GM12878 (cell line): ENCODE measurements around the gene FMN2. TPM values are rescaled to one million over a fixed set of nuclear protein-coding genes. Genes with fewer than 3 reads are reported as not detected.

Experiments used
- ATAC-seq: fragments of 200-7000 bp; cut with Tn5 transposase; 3 replicates; pipeline ENCODE4 v1.9.1; 2020; ENCODE audit warnings: mild to moderate bottlenecking, moderate library complexity
- BruUV-seq: library from RNA; stranded (reverse); fragments of 400-500 nt; replicated peaks from 2 replicates; lab custom pipeline; 2021; lab: Mats Ljungman, UMichigan
- CTCF ChIA-PET: fragments of 300-600 bp; sonication (Branson Sonifier 250); formaldehyde crosslinking; extraction: SDS; loops from one replicate; lab custom pipeline; 2021; ENCODE audit warnings: inconsistent platforms; lab: Yijun Ruan, JAX
- POLR2A ChIA-PET: fragments of 350-600 bp; formaldehyde crosslinking; extraction: SDS; loops from one replicate; lab custom pipeline; 2021; ENCODE audit warnings: inconsistent platforms; lab: Charles Lee
- RAD21 ChIA-PET: fragments of 300-600 bp; sonication (Branson Sonifier 250); formaldehyde crosslinking; loops from one replicate; lab custom pipeline; 2023; ENCODE audit warnings: antibody characterized with exemption; ENCODE audit not compliant: unreplicated experiment; lab: Charles Lee
- SMC1A ChIA-PET: fragments of 300-600 bp; sonication (Branson Sonifier 250); formaldehyde crosslinking; loops from one replicate; lab custom pipeline; 2023; ENCODE audit not compliant: unreplicated experiment, uncharacterized antibody; lab: Charles Lee
- DNase-seq: peaks from one replicate; pipeline ENCODE4 v3.0.0-alpha.2; 2011; ENCODE audit warnings: low read depth, low spot score
- FAIRE-seq: peaks from 3 replicates; lab custom pipeline; 2011; peaks lifted over from hg19 to GRCh38; lab: Jason Lieb, UNC
- H2AFZ ChIP-seq: 2 replicates; pipeline ENCODE4 v1.6.0; 2011; ENCODE audit warnings: low read depth, low read length, control low read depth; ENCODE audit not compliant: control insufficient read depth
- H3K27ac ChIP-seq: 2 replicates; pipeline ENCODE4 v1.5.1; 2011; ENCODE audit warnings: control low read depth; ENCODE audit not compliant: control insufficient read depth, insufficient read depth
- H3K27me3 ChIP-seq, 2 experiments: replicated peaks in 1 of 2; 2 replicates each; pipeline versions ENCODE4 v1.6.0 to v1.6.1; 2011; ENCODE audit warnings: low read length in 1 of 2; ENCODE audit not compliant: control insufficient read depth in 2 of 2, insufficient read depth in 2 of 2
- H3K36me3 ChIP-seq, 2 experiments: 2 replicates each; pipeline ENCODE4 v1.5.1; 2011; ENCODE audit warnings: low read length in 1 of 2; ENCODE audit not compliant: control insufficient read depth in 2 of 2, insufficient read depth in 2 of 2
- H3K4me1 ChIP-seq: 2 replicates; pipeline ENCODE4 v1.6.1; 2011; ENCODE audit warnings: mild to moderate bottlenecking, low read length, moderate library complexity, mixed read lengths; ENCODE audit not compliant: control insufficient read depth, insufficient read depth
- H3K4me2 ChIP-seq: 2 replicates; pipeline ENCODE4 v1.6.0; 2011; ENCODE audit warnings: control low read depth; ENCODE audit not compliant: control insufficient read depth, insufficient read depth
- H3K4me3 ChIP-seq: fragments of 200-600 bp; sonication (generic); 2 replicates; pipeline ENCODE4 v1.5.1; 2016
- H3K79me2 ChIP-seq: 2 replicates; pipeline ENCODE4 v1.6.0; 2011; ENCODE audit warnings: low read length; ENCODE audit not compliant: control insufficient read depth, insufficient read depth
- H3K9ac ChIP-seq: 2 replicates; pipeline ENCODE4 v1.8.0; 2011; ENCODE audit warnings: low read length, control low read depth, mixed read lengths; ENCODE audit not compliant: control insufficient read depth, insufficient read depth
- H3K9me3 ChIP-seq: replicated peaks from 3 replicates; pipeline ENCODE4 v1.5.1; 2011; ENCODE audit warnings: mild to moderate bottlenecking, low read length; ENCODE audit not compliant: control insufficient read depth, insufficient read depth
- H4K20me1 ChIP-seq: 2 replicates; pipeline ENCODE4 v1.6.0; 2011; ENCODE audit not compliant: control insufficient read depth, insufficient read depth
- CHD2 ChIP-seq: IDR thresholded peaks from 2 replicates; pipeline ENCODE4 v1.6.1; 2011; ENCODE audit warnings: low read depth, low read length, improper control_type of control experiment, borderline replicate concordance
- FOXK2 ChIP-seq: fragments of 450-650 bp; IDR thresholded peaks from 2 replicates; pipeline ENCODE4 v1.6.1; 2017; ENCODE audit warnings: mild to moderate bottlenecking, moderate library complexity
- SMC3 ChIP-seq: IDR thresholded peaks from 2 replicates; pipeline ENCODE4 v1.6.1; 2011; ENCODE audit warnings: low read length, improper control_type of control experiment, borderline replicate concordance
- WGBS: methylation state at CpG from one replicate; pipeline ENCODE4 v1.1.6; 2016; ENCODE audit warnings: low lambda C conversion rate; ENCODE audit not compliant: insufficient replicate concordance, insufficient coverage; ENCODE audit errors: missing lambda C conversion rate; 5-methylcytosine and 5-hydroxymethylcytosine counted together
- in situ Hi-C: fragments of 300-500 bp; cut with MboI; formaldehyde crosslinking; loops from 9 replicates; pipeline ENCODE4 v1.14.3; 2018; ENCODE audit warnings: mixed read lengths
- intact Hi-C: fragments of 100-400 bp; cut with micrococcal nuclease; formaldehyde crosslinking; loops from one replicate; pipeline ENCODE4 v1.14.2; 2022; ENCODE audit not compliant: unreplicated experiment
- polyA plus RNA-seq, 11 experiments: library from polyadenylated mRNA; depleted of rRNA in 4 of 11; unstranded in 6 of 11; stranded (reverse) in 5 of 11; fragments of >200 nt; fragmentation: Nextera tagmentation in 4 of 11; fragmentation: Illumina TruSeq in 1 of 11; extraction: Ambion mirVana in 4 of 11; extraction: Trizol in 1 of 11; gene quantifications; 1 replicate in 1 of 11; 2 replicates in 10 of 11; pipeline versions ENCODE4 v1.2.1 to v1.2.3, GENCODE V29; 2011 to 2016; ENCODE audit warnings: inconsistent platforms in 2 of 11, missing spikeins in 2 of 11, low read depth in 1 of 11
- total RNA-seq, 4 experiments: library from RNA; depleted of rRNA in 3 of 4; stranded (reverse); fragments of >200 nt in 3 of 4; fragmentation: Illumina TruSeq in 1 of 4; extraction: Trizol in 1 of 4; gene quantifications; 2 replicates each; pipeline versions ENCODE4 v1.2.1 to v1.2.3, GENCODE V29; 2013 to 2021

FMN2 gene
- total and polyA plus RNA-seq, 10 of the 15 experiments (the other 5 are each of a cell fraction or from before 2014, with no cell fraction given) = 0.60 TPM; not detected in 9

DNA sequence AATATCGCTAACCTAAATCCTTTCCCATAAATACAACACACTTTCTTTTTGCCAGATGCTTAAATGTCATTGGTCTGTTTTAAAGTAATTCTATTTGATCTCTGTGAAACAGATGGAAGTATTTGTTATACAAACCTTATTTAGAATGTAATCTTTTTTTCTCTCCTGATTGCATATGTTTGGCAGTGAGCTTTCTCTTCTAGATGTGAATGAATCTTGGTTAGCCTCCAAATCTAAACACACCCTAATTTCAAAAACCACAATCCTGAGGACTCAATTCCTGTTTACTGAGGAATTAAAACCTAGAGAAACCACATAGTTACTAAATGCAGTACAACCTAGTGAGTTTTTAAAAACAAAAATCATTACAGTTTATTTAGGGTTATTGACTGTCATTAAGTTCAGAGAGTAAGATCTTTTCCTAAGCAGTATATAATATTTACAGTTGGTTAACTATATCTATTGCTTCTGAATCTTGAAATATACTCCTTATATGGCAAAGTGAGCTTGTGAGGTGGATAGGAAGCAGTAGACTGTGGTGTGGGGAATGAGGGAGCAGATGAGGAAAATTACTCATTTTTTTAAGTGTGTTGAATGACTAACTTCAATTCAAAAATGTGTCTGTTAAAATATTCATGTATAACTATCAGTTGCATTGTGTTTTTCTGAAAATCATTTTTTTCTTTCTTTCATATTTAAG lies 218.7 kb downstream of the FMN2 start:
- POLR2A ChIA-PET = no interaction called here
- FAIRE-seq = no peak

DNA sequence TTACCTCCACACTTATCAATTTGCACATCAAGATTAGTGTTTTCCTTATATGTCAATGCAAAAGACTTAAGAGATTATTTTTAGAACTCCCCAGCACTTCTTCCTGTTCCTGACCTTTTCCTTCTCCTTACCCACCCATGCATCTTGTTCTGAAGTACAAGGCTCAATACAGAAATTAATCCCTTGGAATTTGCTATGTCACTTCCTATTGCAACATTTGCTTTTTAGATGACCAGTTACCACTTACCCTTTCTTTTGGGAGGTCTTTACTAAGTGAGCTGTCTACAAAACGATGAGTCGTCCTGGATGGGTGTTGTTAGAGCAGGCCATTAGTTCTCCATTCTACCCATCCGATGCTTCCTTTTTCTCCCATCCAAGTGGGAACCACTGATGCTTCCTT lies 221.2 kb downstream of the FMN2 start:
- ChIA-PET CTCF (no interaction called here), SMC1A (no interaction called here)
- WGBS = 0% methylated on average over 3 of the region's 3 CpGs

More for the DNA sequence above, 218.7 kb downstream of the FMN2 start:
- no peaks in the 10 kb centered on the region for H3K9me3 ChIP-seq
- no peaks in the 10 kb centered on the region for H3K79me2 ChIP-seq
- H3K4me2 ChIP-seq = no peak overlapping the region
- ChIA-PET RAD21 (no interaction called here), CTCF (no interaction called here), SMC1A (interaction anchor here (0.6 kb wide), 1 partner anchor 145 kb away, joined by 3 read pairs; no protein-coding TSS in a partner anchor)
- BruUV-seq = no TSS peak
- no peak for TF ChIP-seq SMC3
- ATAC-seq = no peak
- no peak overlapping the region for H3K4me3 ChIP-seq
- no peaks in the 10 kb centered on the region for H3K36me3 ChIP-seq
- H3K4me1 ChIP-seq = no peaks in the 10 kb centered on the region
- WGBS = 48% methylated on average over 1 of the region's 1 CpG
- H4K20me1 ChIP-seq = no peaks in the 10 kb centered on the region
- in situ Hi-C loops = no loop called here
- H3K9ac ChIP-seq = no peak overlapping the region
- no peak overlapping the region for H2AFZ ChIP-seq
- no peaks in the 10 kb centered on the region for H3K27me3 ChIP-seq
- intact Hi-C loops = no loop called here
- H3K27ac ChIP-seq = no peak overlapping the region
- DNase-seq = no peak

More for the DNA sequence above, 221.2 kb downstream of the FMN2 start:
- no peak overlapping the region for H3K27ac ChIP-seq
- no peak overlapping the region for H3K4me2 ChIP-seq
- no peaks in the 10 kb centered on the region for H3K9me3 ChIP-seq
- no peaks in the 10 kb centered on the region for H3K4me1 ChIP-seq
- BruUV-seq = no TSS peak
- no peaks in the 10 kb centered on the region for H3K27me3 ChIP-seq
- no peak overlapping the region for H3K4me3 ChIP-seq
- no peak overlapping the region for H3K9ac ChIP-seq
- intact Hi-C loops = no loop called here
- RAD21 ChIA-PET = no interaction called here
- TF ChIP-seq CHD2 (no peak), FOXK2 (no peak)
- TF ChIP-seq, all 136 proteins: peak for 0
- in situ Hi-C loops = no loop called here
- Histone ChIP-seq H3K36me3 (no peaks in the 10 kb centered on the region), H3K79me2 (no peaks in the 10 kb centered on the region), H4K20me1 (no peaks in the 10 kb centered on the region), H2AFZ (no peak overlapping the region)
- DNase-seq = no peak
- POLR2A ChIA-PET = no interaction called here
- ATAC-seq = no peak
- no peak for FAIRE-seq
